OCI-LY7 (cell line): ENCODE results near the gene CLDN12. TPM values are rescaled to one million over a fixed set of nuclear protein-coding genes. Genes with fewer than 3 reads are reported as not detected.

Experiments used
- BruUV-seq: library from RNA; stranded (reverse); fragments of 400-500 nt; replicated peaks from 2 replicates; lab custom pipeline; 2021; lab: Mats Ljungman, UMichigan
- CTCF ChIA-PET: fragments of 300-600 bp; sonication (Branson Sonifier 250); formaldehyde crosslinking; loops from one replicate; lab custom pipeline; 2022; ENCODE audit warnings: antibody characterized with exemption; ENCODE audit not compliant: unreplicated experiment; lab: Charles Lee
- POLR2A ChIA-PET: fragments of 300-600 bp; sonication (Branson Sonifier 250); formaldehyde crosslinking; loops from one replicate; lab custom pipeline; 2022; ENCODE audit warnings: antibody characterized with exemption; lab: Charles Lee
- DNase-seq: peaks from one replicate; pipeline ENCODE4 v3.0.0-alpha.2; 2015; ENCODE audit warnings: low spot score
- H2AFZ ChIP-seq: fragments of 200-600 bp; sonication (generic), shearing (Covaris generic); 2 replicates; pipeline ENCODE4 v1.6.1; 2014; ENCODE audit warnings: mild to moderate bottlenecking, antibody characterized with exemption, low read length, moderate library complexity
- H3K27ac ChIP-seq: fragments of 200-600 bp; sonication (generic); 2 replicates; pipeline ENCODE4 v1.5.1; 2014; ENCODE audit warnings: mixed run types, low read depth, mild to moderate bottlenecking, moderate library complexity, low read length, inconsistent platforms; ENCODE audit not compliant: poor library complexity, severe bottlenecking
- H3K36me3 ChIP-seq: fragments of 200-600 bp; sonication (generic); 2 replicates; pipeline ENCODE4 v1.6.1; 2014; ENCODE audit warnings: mild to moderate bottlenecking, antibody characterized with exemption, low read length, moderate library complexity, mixed read lengths; ENCODE audit not compliant: insufficient read depth
- H3K4me1 ChIP-seq: fragments of 200-600 bp; sonication (generic); 2 replicates; pipeline ENCODE4 v1.5.1; 2014; ENCODE audit warnings: mild to moderate bottlenecking, low read length; ENCODE audit not compliant: insufficient read depth, poor library complexity, severe bottlenecking
- H3K4me2 ChIP-seq: fragments of 200-600 bp; sonication (generic); 2 replicates; pipeline ENCODE4 v1.6.1; 2014; ENCODE audit warnings: mild to moderate bottlenecking, low read length
- H3K4me3 ChIP-seq: fragments of 200-600 bp; sonication (generic); 2 replicates; pipeline ENCODE4 v1.5.1; 2014; ENCODE audit warnings: mild to moderate bottlenecking, low read depth, low read length; ENCODE audit not compliant: poor library complexity, severe bottlenecking
- H3K79me2 ChIP-seq: fragments of 200-600 bp; sonication (generic); 2 replicates; pipeline ENCODE4 v1.6.1; 2016; ENCODE audit warnings: low read depth, mild to moderate bottlenecking, low read length, moderate library complexity, mixed read lengths; ENCODE audit not compliant: insufficient read depth
- H3K9me2 ChIP-seq: fragments of 200-600 bp; sonication (generic); 2 replicates; pipeline ENCODE4 v1.6.1; 2016; ENCODE audit warnings: mild to moderate bottlenecking, low read length, mixed read lengths; ENCODE audit not compliant: insufficient read depth
- H3K9me3 ChIP-seq: fragments of 200-600 bp; sonication (generic); 2 replicates; pipeline ENCODE4 v1.6.1; 2014; ENCODE audit warnings: mild to moderate bottlenecking, mixed run types, low read length, mixed read lengths
- H4K20me1 ChIP-seq: fragments of 200-600 bp; sonication (generic); 2 replicates; pipeline ENCODE4 v1.6.1; 2014; ENCODE audit warnings: mild to moderate bottlenecking, antibody characterized with exemption, low read length, moderate library complexity, mixed read lengths; ENCODE audit not compliant: insufficient read depth
- CTCF ChIP-seq: fragments of 200-600 bp; sonication (generic); conservative IDR thresholded peaks from 2 replicates; pipeline ENCODE4 v1.5.1; 2014; ENCODE audit warnings: mild to moderate bottlenecking, antibody characterized with exemption, low read length, moderate library complexity, mixed read lengths
- EZH2phosphoT487 ChIP-seq: fragments of 200-600 bp; sonication (generic); IDR thresholded peaks from 2 replicates; pipeline ENCODE4 v1.6.1; 2018; ENCODE audit warnings: low read depth, borderline replicate concordance, mild to moderate bottlenecking, mixed run types, antibody characterized with exemption, low read length, moderate library complexity, mixed read lengths
- intact Hi-C: fragments of 100-400 bp; cut with micrococcal nuclease; formaldehyde crosslinking; loops from one replicate; pipeline ENCODE4 v1.10.0; 2022; ENCODE audit not compliant: unreplicated experiment
- total RNA-seq, 2 experiments: library from RNA; depleted of rRNA in 1 of 2; stranded (reverse); fragments of >200 nt in 1 of 2; shearing (Covaris generic) in 1 of 2; gene quantifications; 2 replicates each; pipeline ENCODE4 v1.2.3, GENCODE V29; 2014 to 2022

The CLDN12 gene
- total RNA-seq, 2 experiments from 2014 or later: 11.0 to 17.0 TPM

GRCh38 chr7:90407484-90407821 is 4.2 kb downstream of the CLDN12 start:
- TF ChIP-seq CTCF (no peak), EZH2phosphoT487 (no peak)
- no peaks in the 10 kb centered on the region for H3K9me2 ChIP-seq
- H3K27ac ChIP-seq: no peak overlapping the region
- no peak for DNase-seq
- H3K4me1 ChIP-seq: peaks cover 5% of the 10 kb centered on the region
- ChIA-PET CTCF (no interaction called here), POLR2A (interaction anchor here (1.4 kb wide), 1 partner anchor 12 kb away, joined by 3 read pairs; no protein-coding TSS in a partner anchor)
- H3K9me3 ChIP-seq: no peaks in the 10 kb centered on the region
- H3K4me2 ChIP-seq: no peak overlapping the region
- H3K79me2 ChIP-seq: peaks cover 9% of the 10 kb centered on the region; the same call in 1 of the 2 replicates
- H2AFZ ChIP-seq: no peak overlapping the region
- H3K36me3 ChIP-seq: peaks cover 52% of the 10 kb centered on the region
- no peak overlapping the region for H3K4me3 ChIP-seq
- no peaks in the 10 kb centered on the region for H4K20me1 ChIP-seq
- intact Hi-C loops: no loop called here
- no TSS peak for BruUV-seq

- no peak overlapping the region for H3K4me2 ChIP-seq
- CTCF ChIA-PET: no interaction called here
- no peak overlapping the region for H3K27ac ChIP-seq
- BruUV-seq: no TSS peak
- peaks cover 5% of the 10 kb centered on the region for H3K4me1 ChIP-seq
- TF ChIP-seq EZH2phosphoT487 (no peak), CTCF (no peak)
- intact Hi-C loops: no loop called here
- H3K79me2 ChIP-seq: peaks cover 9% of the 10 kb centered on the region; the same call in 1 of the 2 replicates
- no peak overlapping the region for H2AFZ ChIP-seq
- H4K20me1 ChIP-seq: no peaks in the 10 kb centered on the region
- peaks cover 59% of the 10 kb centered on the region for H3K36me3 ChIP-seq
- DNase-seq: no peak
- no peak overlapping the region for H3K4me3 ChIP-seq
- H3K9me3 ChIP-seq: no peaks in the 10 kb centered on the region
- no peaks in the 10 kb centered on the region for H3K9me2 ChIP-seq
- POLR2A ChIA-PET: interaction anchor here (0.6 to 1.4 kb wide), 3 partner anchors 12 to 1903 kb away, joined by 3 read pairs; no protein-coding TSS in a partner anchor
Observed at GRCh38 chr7:90408142-90408541, 4.9 kb downstream of the CLDN12 start.

- Histone ChIP-seq H3K36me3 (peaks cover 74% of the 10 kb centered on the region), H4K20me1 (no peaks in the 10 kb centered on the region), H3K4me3 (no peak overlapping the region), H3K27ac (no peak overlapping the region), H3K4me1 (peaks cover under 1% of the 10 kb centered on the region), H3K9me2 (no peaks in the 10 kb centered on the region), H3K9me3 (no peaks in the 10 kb centered on the region), H3K4me2 (no peak overlapping the region), H2AFZ (no peak overlapping the region), H3K79me2 (peaks cover 3% of the 10 kb centered on the region; the same call in 1 of the 2 replicates)
- DNase-seq: no peak
- ChIA-PET CTCF (no interaction called here), POLR2A (interaction anchor here (0.6 to 1.9 kb wide), 2 partner anchors 64 to 673 kb away, joined by 4 read pairs; partner anchors contain the start of gene GTPBP10)
- no peak for TF ChIP-seq EZH2phosphoT487
- no peak for TF ChIP-seq CTCF
- no TSS peak for BruUV-seq
- intact Hi-C loops: loop anchor here (10.0 kb wide), 1 partner anchor 165 kb away; the partner anchor contains the start of gene CFAP69
Observed at GRCh38 chr7:90409667-90410066, 6.4 kb downstream of the CLDN12 start.
